COR-L47 (cell line): ENCODE measurements around the gene RNF125.
"Not testable (repeated sequence)": the region's sequence is repeated elsewhere in the genome, so short reads cannot be mapped to it uniquely, and the experiment has no call there.

Experiments used
- DNase-seq: peaks from one replicate; lab custom pipeline; 2025; lab: John Stamatoyannopoulos, UW

RNF125 gene

DNA sequence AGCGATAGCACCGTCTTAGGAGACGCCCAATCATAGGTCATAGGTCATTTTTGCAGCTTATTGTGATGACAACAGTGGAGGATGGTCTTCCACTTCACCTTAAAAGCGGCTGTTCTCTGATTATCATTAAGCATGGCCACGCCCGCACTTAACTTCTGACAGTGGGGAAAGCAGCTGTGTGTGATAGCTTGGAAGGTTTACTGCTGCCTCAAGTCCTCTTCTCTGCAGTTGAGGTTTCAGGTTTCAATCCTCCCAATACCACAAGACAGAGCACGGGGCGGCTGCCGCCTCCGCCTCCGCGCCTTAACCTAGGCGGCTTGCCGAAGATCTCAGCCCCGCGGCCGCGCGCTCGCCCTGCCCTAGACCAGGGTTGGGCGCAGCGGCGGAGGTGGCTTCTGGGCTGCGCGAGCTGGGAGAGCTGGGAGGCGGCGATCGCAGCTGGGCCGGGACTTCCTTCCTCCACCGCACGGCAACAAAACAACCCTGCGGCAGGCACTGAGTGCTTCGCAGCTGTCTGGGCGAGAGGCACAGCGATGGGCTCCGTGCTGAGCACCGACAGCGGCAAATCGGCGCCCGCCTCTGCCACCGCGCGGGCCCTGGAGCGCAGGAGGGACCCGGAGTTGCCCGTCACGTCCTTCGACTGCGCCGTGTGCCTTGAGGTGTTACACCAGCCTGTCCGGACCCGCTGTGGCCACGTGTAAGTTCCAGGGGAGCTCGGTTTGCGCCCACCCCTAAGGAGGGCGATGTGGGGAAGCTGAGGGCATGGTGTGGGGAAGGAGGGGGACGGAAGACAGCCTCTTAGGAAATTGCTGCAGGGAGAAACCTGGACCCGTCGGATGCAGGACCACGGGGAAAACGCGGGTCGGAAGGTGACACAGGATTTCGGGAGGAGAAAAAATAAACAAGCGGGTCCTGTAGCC, at the start of gene RNF125:
RNF125 (plus strand) TSS at position 495 of the 920 bp plus-strand sequence; CDS start at position 534, 39 bp downstream.
- peak; percentile 69 for DNase-seq

DNA sequence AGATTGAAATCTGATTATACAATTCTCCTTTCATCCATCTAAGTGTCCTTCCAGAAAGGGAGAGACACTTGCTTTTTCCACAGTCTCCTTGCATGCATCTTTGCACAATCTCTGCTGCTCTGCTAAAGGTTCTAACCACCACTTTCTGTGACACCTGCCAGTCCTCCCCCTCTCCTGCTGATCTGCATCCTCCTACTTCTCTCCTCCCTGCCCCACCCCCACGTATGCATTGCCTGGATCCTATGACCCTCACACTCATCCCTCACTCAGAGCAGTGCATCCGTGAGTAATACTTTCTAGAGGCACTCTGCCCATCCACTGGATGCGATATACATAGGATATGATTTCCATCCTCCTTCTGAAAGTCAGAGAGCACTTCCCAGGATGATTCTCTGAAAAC, 48.0 kb upstream of the RNF125 start:
- DNase-seq, result no peak

GRCh38 chr18:31973929-31974546, 44.6 kb upstream of the RNF125 start:
- no peak for DNase-seq

DNA sequence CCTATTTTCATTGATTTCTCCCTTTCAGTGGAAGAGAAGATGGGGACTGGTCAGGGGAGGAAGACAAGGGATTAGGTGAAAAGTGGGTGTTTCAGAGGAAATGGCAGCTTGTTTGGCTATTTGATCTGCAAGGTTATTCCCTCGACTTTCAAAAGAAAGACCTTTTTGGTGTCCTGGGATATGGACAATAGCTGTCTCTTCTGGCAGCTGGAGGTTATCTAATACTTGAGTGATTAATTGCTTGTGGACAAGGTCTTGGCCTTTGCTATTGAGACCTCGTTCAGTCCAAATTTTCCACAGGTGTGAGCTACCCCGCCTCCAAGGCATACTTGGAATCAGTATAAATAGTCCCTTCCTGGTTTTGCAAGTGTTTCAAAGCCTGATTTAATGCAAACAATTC, 42.4 kb upstream of the RNF125 start:
- no peak for DNase-seq

DNA sequence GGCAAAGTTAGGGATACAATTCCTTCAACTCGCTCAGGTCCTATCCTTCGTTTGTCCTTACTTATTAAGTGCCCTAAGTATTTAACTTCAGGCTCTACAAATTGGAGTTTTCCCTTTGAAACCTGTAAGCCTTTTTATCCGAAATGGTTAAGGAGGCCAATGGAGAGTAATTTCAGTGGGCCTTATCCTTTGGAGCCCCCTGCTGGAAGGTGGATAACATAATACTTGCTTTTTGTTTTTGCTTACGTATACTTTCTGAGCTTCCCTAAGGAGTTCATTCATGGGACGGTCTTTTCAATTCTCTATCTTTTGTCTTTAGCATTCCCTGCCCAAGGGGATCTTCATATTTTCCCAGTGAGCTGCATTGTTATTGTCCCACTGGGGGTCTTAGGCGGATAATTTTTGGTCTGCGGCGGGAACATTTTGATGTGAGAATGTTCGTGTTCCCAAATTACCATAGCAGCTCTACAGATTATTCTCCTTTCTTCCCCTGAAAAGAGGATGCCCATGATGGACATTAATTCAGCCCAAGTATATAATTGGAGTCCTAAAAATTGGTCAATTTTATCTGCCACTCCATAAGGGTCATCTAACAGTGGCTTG, 41.3 kb upstream of the RNF125 start:
- DNase-seq, result peak; percentile 61

DNA sequence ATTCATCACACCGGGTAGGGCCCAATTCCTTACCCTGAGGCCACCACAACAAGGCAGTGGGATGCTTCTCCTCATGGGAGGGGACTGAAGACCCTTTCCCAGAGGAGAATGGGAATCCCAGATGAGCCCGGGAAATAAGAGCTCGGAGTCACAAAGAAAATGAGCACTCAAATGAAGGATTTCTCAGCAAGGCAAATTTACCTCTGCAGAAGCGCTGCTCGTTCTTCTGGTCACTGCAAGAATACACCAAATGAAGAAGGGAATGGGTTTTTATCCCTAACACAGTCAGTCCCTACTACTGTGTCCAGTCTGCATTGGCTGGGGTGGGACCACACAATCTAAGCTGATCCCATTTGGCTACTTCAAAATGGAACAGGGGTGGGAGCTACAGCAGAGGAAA, 40.0 kb upstream of the RNF125 start:
- no peak for DNase-seq

DNA sequence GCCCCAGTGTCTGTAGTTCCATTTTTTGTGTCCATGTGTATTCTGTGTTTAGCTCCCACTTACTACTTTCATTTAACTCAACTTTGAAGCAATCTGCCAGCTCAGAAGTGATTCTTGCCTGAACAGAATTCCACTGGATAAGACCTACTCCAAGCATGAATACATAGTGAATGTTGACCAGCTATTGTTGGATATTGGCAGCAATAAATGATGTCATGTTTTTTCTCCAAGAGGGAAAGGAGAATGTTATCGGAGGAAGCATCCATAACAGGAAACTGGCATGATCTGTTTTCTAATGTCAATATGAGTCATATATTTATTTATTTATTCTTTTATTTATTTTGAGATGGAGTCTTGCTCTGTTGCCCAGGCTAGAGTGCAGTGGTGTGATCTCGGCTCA, 38.9 kb upstream of the RNF125 start:
- no peak for DNase-seq

DNA sequence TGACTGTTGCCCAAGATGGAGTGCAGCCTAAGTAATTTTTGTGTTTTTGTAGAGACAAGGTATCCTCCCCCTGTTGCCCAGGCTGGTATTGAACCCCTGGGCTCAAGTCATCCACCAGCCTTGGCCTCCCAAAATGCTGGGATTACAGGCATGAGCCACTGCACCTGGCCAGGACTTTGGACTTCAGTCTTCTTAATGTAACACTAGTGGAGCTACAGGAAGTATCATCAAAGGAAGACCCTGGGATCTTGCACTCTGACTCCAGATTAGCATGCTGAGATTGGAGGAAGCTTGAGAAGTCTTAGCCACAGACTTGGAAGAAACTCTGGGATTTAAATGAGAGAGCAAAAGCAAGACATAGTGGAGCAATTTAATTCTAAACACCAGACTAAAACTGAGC, 37.8 kb upstream of the RNF125 start:
- no peak for DNase-seq

DNA sequence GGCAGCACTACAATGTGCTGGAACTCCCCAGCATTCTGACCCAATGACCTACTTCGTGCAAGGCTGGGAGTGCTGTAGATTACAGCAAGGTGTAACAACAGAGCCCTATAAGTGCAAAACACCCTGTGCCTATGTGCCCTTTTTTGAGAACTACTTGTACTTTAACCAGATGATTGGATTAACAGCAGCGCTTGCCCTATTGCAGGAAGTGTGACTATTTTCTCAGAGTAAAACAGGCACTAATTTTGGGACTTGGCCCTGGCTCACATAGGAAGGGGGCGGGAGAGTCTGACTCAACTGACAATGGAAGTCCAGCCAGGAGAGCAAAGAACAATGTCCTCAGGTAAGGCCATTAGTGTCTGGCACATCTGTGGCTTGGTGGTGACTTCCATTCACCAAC, 35.6 kb upstream of the RNF125 start:
- DNase-seq, result no peak

DNA sequence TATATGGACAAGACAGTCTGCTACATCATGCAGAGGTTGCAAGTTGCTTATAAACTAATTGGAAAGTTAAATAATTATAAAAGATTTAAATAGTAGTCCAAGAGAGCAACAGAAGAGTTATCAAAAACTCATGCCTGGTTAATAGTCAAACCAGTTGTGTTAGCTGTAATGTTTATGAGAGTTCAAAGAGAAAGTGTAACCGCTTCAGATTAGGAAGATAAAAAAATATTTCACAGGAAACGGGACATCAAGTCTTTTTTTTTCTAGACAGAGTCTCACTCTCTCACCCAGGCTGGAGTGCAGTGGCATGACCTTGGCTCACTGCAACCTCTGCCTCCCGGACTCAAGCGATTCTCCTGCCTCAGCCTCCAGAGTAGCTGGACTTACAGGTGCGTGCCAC, 34.6 kb upstream of the RNF125 start:
- no peak for DNase-seq

- DNase-seq, result no peak
Observed at GRCh38 chr18:31990823-31991222, 27.8 kb upstream of the RNF125 start.

DNA sequence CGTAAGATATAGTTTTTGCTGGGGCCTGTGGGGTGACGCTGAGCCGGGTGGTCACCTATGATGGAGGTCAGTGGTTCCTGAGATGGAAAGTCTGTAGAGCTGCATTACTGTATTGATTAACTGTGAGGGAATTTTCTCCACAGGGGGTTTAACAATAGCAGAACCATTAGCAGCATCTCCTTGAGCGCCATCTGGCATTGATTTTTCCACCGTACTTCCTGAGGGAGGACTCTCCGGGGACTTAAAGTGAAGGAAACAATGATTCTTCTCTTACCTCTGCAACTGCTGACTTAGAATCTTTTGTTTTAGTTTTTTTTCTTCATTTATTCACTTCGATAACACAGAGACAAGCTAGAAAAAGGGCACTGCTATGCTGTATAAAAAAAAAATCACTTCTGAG, 22.6 kb upstream of the RNF125 start:
- no peak for DNase-seq

- no peak for DNase-seq
Observed at GRCh38 chr18:31998880-31999412, 19.7 kb upstream of the RNF125 start.

DNA sequence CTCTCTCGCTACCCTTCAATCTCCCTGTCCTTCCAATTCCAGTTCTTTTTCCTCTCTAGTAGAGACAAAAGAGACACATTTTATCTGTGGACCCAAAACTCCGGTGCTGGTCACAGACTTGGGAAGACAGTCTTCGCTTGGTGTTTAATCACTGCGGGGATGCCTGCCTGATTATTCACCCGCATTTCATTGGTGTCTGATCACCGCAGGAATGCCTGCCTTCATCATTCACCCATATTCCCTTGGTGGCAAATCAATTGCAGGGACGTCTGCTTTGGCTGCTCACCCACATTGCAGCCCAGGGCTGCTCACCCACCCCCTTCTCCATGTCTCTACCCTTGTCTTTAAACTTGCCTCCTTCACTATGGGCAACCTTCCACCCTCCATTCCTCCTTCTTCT, 17.5 kb upstream of the RNF125 start:
- DNase-seq, result not testable (repeated sequence)

DNA sequence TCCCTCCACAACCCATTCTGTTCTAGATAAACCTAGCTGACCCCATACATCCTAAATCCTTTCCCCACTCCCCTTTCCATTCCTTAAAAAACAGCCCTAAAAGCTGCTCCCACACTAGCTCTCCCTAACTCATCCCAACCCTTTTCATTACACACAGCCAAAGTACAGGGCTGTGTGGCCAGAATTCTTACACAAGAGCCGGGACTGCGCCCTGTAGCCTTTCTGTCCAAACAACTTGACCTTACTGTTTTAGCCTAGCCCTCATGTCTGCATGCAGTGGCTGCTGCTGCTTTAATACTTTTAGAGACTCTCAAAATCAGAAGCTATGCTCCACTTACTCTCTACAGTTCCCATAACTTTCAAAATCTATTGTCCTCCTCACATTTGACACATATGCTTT, 14.8 kb upstream of the RNF125 start:
- not testable (repeated sequence) for DNase-seq

DNA sequence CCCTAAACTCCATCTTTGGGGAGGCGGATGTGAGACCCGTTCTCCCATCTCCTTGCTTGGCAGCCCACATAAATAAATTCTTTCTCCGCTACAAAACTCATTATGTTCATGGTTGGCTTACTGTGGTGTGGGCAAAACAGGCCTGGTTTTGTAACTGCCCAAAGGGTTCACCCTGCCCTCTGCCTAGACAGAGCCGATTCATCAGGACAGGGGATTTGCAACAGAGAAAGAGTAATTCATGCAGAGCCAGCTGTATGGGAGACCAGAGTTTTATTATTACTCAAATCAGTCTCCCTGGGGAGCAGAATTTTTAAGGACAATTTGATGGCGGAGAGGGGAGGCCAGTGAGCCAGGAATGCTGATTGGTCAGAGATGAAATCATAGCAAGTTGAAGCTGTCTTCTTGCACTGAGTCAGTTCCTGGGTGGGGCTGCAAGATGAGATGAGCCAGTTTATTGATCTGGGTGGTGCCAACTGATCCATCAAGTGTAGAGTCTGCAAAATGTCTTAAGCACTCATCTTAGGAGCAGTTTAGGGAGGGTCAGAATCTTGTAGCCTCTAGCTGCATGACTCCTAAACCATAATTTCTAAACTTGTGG, 8.4 kb upstream of the RNF125 start:
- no peak for DNase-seq

- DNase-seq, result no peak
Observed at GRCh38 chr18:32011193-32011592, 7.4 kb upstream of the RNF125 start.

GRCh38 chr18:32019251-32019948, 775 bp downstream of the RNF125 start:
- peak; percentile 19 for DNase-seq

GRCh38 chr18:32019949-32020625, 1.5 kb downstream of the RNF125 start:
- DNase-seq, result not testable (repeated sequence)

GRCh38 chr18:32021756-32022564, 3.3 kb downstream of the RNF125 start:
- DNase-seq, result no peak
